HepG2 (cell line): ENCODE data around the gene GLB1L. TPM values are rescaled to one million over a fixed set of nuclear protein-coding genes. Genes with fewer than 3 reads are reported as not detected.
A peak's percentile ranks its signal among the peaks of the same experiment; 100 is the strongest.

Experiments used
- CBX2 ChIP-seq, 2 experiments: fragments of 200-600 bp in 1 of 2; sonication (generic); formaldehyde crosslinking in 1 of 2; IDR thresholded peaks; 2 replicates each; pipeline versions ENCODE4 v1.7.0 to v1.8.1; 2018 to 2022; ENCODE audit warnings: low read depth in 2 of 2, low read length in 1 of 2, mild to moderate bottlenecking in 1 of 2, missing genetic modification reagents in 1 of 2
- FIP1L1 ChIP-seq: fragments of 200-400 bp; formaldehyde crosslinking; IDR thresholded peaks from 2 replicates; pipeline ENCODE4 v1.6.1; 2018; ENCODE audit warnings: low read depth, mild to moderate bottlenecking, low read length, moderate library complexity, borderline replicate concordance; ENCODE audit not compliant: insufficient read depth
- GATA4 ChIP-seq: sonication (generic); IDR thresholded peaks from 2 replicates; pipeline ENCODE4 v1.6.1; 2016; ENCODE audit warnings: antibody characterized with exemption, low read depth, borderline replicate concordance
- GTF3A ChIP-seq: sonication (generic); formaldehyde crosslinking; conservative IDR thresholded peaks from 2 replicates; pipeline ENCODE4 v1.4.0; 2020; ENCODE audit warnings: mild to moderate bottlenecking, missing genetic modification reagents
- HES4 ChIP-seq: sonication (generic); formaldehyde crosslinking; IDR thresholded peaks from 2 replicates; pipeline ENCODE4 v1.9.0; 2021; ENCODE audit warnings: mild to moderate bottlenecking, missing genetic modification reagents, borderline replicate concordance
- KAT2B ChIP-seq: fragments of 150-350 bp; IDR thresholded peaks from 2 replicates; pipeline ENCODE4 v1.6.1; 2014; ENCODE audit warnings: low read depth, low read length, borderline replicate concordance
- KDM5A ChIP-seq: fragments of 200-600 bp; sonication (generic); IDR thresholded peaks from 2 replicates; pipeline ENCODE4 v1.7.0; 2018; ENCODE audit warnings: antibody characterized with exemption, mild to moderate bottlenecking, low read length, borderline replicate concordance
- NFYC ChIP-seq: IDR thresholded peaks from 2 replicates; pipeline ENCODE4 v1.6.1; 2016; ENCODE audit warnings: missing genetic modification reagents, missing compliant biosample characterization
- RAD51 ChIP-seq: fragments of 450-650 bp; IDR thresholded peaks from 2 replicates; pipeline ENCODE4 v1.6.1; 2016; ENCODE audit warnings: borderline replicate concordance
- RFX1 ChIP-seq: fragments of 450-650 bp; IDR thresholded peaks from 2 replicates; pipeline ENCODE4 v1.6.1; 2017
- RFX3 ChIP-seq: IDR thresholded peaks from 2 replicates; pipeline ENCODE4 v1.6.1; 2016; ENCODE audit warnings: missing biosample characterization, missing genetic modification reagents
- TRIM24 ChIP-seq: sonication (generic); formaldehyde crosslinking; IDR thresholded peaks from 2 replicates; pipeline ENCODE4 v1.8.0; 2022; ENCODE audit warnings: mild to moderate bottlenecking, missing genetic modification reagents
- YEATS4 ChIP-seq: sonication (generic); formaldehyde crosslinking; IDR thresholded peaks from 2 replicates; pipeline ENCODE4 v1.4.0; 2020; ENCODE audit warnings: missing genetic modification reagents, borderline replicate concordance
- ZFP62 ChIP-seq: sonication (generic); formaldehyde crosslinking; IDR thresholded peaks from 2 replicates; pipeline ENCODE4 v1.4.0; 2020; ENCODE audit warnings: missing genetic modification reagents
- ZKSCAN1 ChIP-seq: fragments of 150-350 bp; IDR thresholded peaks from 2 replicates; pipeline ENCODE4 v1.6.1; 2014; ENCODE audit warnings: low read length
- ZNF468 ChIP-seq: sonication (generic); formaldehyde crosslinking; IDR thresholded peaks from 2 replicates; pipeline ENCODE4 v1.8.0; 2022; ENCODE audit warnings: mild to moderate bottlenecking, moderate library complexity, missing genetic modification reagents
- ZNF569 ChIP-seq: sonication (generic); formaldehyde crosslinking; IDR thresholded peaks from 2 replicates; pipeline ENCODE4 v1.5.0; 2020; ENCODE audit warnings: mild to moderate bottlenecking, missing genetic modification reagents, moderate library complexity, borderline replicate concordance
- ZNF782 ChIP-seq: sonication (generic); formaldehyde crosslinking; IDR thresholded peaks from 2 replicates; pipeline ENCODE4 v1.4.0; 2020; ENCODE audit warnings: missing genetic modification reagents, mild to moderate bottlenecking, borderline replicate concordance
- polyA plus RNA-seq, 8 experiments: library from polyadenylated mRNA; depleted of rRNA in 3 of 8; stranded (reverse) in 7 of 8; unstranded in 1 of 8; fragments of >200 nt; fragmentation: Illumina TruSeq in 4 of 8; extraction: Trizol in 4 of 8; gene quantifications; 2 replicates each; pipeline versions ENCODE4 v1.2.1 to v1.2.3, GENCODE V29; 2011 to 2016; ENCODE audit warnings: low read depth in 4 of 8, missing spikeins in 1 of 8, mixed read lengths in 1 of 8; ENCODE audit not compliant: insufficient read depth in 1 of 8
- total RNA-seq, 5 experiments: library from RNA; depleted of rRNA; stranded (reverse); fragments of >200 nt; fragmentation: Illumina TruSeq; extraction: Trizol; gene quantifications; 2 replicates each; pipeline ENCODE4 v1.2.3, GENCODE V29; 2016; ENCODE audit warnings: low read depth in 1 of 5
- TF ChIP-seq, protein P1 (sequence below): sonication (generic); formaldehyde crosslinking; IDR thresholded peaks from 2 replicates; pipeline ENCODE4 v1.8.0; 2022; ENCODE audit warnings: missing genetic modification reagents, mild to moderate bottlenecking, borderline replicate concordance
- TF ChIP-seq, protein P2 (sequence below): sonication (generic); formaldehyde crosslinking; IDR thresholded peaks from 2 replicates; pipeline ENCODE4 v1.4.0; 2020; ENCODE audit warnings: mild to moderate bottlenecking, missing genetic modification reagents
- TF ChIP-seq, protein P3 (sequence below): sonication (generic); formaldehyde crosslinking; IDR thresholded peaks from 2 replicates; pipeline ENCODE4 v1.4.0; 2020; ENCODE audit warnings: missing genetic modification reagents, borderline replicate concordance

The GLB1L gene
- total and polyA plus RNA-seq, 2 of the 13 experiments (the other 11 are each of a cell fraction or from before 2014, with no cell fraction given): 6.8 to 7.3 TPM

DNA sequence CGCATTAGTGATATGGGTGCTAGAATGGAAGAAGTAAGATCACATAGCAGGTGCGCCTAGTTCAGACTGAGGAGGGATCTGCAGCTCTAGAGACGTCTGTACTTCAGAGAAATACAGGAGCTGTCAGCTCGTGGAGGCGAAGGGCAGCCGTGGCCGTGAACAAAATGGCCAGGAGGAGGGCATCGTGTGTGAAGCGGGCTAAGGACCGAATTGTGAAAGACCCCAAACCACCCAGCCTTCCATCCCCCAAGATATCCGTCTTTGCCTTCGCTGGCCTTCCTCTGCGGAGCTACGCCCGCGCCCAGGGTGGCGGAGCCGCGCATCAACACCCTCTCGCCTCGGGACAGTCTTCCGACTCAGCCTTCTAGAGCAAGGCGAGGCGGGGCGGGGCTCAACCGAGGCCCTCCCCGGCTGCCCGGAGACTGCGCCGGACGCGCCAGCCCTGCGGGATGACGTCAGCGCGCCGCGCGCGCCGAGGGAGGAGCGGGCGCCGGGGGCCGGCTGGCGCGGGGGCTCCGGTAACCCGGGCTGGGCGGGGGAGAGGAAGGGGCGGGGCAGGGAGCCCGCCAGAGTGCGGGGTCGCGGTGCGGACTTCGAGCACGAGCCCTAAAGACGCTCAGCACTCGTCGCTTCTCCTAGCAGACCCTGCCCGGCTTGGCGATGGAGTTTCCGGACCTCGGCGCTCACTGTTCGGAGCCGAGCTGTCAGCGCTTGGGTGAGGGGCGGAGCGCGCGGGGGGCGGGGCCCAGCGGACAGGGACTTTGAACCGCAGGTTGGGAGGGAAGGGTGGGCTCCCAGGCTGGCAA, 38.7 kb downstream of the GLB1L start, which contains the start of gene ZFAND2B (continued):
- TF ChIP-seq, protein P1, sequence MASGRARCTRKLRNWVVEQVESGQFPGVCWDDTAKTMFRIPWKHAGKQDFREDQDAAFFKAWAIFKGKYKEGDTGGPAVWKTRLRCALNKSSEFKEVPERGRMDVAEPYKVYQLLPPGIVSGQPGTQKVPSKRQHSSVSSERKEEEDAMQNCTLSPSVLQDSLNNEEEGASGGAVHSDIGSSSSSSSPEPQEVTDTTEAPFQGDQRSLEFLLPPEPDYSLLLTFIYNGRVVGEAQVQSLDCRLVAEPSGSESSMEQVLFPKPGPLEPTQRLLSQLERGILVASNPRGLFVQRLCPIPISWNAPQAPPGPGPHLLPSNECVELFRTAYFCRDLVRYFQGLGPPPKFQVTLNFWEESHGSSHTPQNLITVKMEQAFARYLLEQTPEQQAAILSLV (CRISPR knock-in tag): peak; percentile 98
- TF ChIP-seq NFYC (CRISPR knock-in tag): no peak; the same call in 1 of the 2 replicates
- peak; percentile 91; the same call in 1 of the 2 replicates for TF ChIP-seq FIP1L1
- TF ChIP-seq, protein P2, sequence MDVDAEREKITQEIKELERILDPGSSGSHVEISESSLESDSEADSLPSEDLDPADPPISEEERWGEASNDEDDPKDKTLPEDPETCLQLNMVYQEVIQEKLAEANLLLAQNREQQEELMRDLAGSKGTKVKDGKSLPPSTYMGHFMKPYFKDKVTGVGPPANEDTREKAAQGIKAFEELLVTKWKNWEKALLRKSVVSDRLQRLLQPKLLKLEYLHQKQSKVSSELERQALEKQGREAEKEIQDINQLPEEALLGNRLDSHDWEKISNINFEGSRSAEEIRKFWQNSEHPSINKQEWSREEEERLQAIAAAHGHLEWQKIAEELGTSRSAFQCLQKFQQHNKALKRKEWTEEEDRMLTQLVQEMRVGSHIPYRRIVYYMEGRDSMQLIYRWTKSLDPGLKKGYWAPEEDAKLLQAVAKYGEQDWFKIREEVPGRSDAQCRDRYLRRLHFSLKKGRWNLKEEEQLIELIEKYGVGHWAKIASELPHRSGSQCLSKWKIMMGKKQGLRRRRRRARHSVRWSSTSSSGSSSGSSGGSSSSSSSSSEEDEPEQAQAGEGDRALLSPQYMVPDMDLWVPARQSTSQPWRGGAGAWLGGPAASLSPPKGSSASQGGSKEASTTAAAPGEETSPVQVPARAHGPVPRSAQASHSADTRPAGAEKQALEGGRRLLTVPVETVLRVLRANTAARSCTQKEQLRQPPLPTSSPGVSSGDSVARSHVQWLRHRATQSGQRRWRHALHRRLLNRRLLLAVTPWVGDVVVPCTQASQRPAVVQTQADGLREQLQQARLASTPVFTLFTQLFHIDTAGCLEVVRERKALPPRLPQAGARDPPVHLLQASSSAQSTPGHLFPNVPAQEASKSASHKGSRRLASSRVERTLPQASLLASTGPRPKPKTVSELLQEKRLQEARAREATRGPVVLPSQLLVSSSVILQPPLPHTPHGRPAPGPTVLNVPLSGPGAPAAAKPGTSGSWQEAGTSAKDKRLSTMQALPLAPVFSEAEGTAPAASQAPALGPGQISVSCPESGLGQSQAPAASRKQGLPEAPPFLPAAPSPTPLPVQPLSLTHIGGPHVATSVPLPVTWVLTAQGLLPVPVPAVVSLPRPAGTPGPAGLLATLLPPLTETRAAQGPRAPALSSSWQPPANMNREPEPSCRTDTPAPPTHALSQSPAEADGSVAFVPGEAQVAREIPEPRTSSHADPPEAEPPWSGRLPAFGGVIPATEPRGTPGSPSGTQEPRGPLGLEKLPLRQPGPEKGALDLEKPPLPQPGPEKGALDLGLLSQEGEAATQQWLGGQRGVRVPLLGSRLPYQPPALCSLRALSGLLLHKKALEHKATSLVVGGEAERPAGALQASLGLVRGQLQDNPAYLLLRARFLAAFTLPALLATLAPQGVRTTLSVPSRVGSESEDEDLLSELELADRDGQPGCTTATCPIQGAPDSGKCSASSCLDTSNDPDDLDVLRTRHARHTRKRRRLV (CRISPR knock-in tag): 0 out of 2 replicates have a peak, but pooled peaks have one; percentile 52
- TF ChIP-seq ZFP62 (CRISPR knock-in tag): no peak
- TF ChIP-seq GATA4: peak; percentile 82
- TF ChIP-seq ZKSCAN1: no peak
- TF ChIP-seq RAD51: no peak
- TF ChIP-seq GTF3A (CRISPR knock-in tag): 0 out of 2 replicates have a peak, but pooled peaks have one; percentile 55
- peak; percentile 78; the same call in 1 of the 2 replicates for TF ChIP-seq KDM5A
- TF ChIP-seq, protein P3, sequence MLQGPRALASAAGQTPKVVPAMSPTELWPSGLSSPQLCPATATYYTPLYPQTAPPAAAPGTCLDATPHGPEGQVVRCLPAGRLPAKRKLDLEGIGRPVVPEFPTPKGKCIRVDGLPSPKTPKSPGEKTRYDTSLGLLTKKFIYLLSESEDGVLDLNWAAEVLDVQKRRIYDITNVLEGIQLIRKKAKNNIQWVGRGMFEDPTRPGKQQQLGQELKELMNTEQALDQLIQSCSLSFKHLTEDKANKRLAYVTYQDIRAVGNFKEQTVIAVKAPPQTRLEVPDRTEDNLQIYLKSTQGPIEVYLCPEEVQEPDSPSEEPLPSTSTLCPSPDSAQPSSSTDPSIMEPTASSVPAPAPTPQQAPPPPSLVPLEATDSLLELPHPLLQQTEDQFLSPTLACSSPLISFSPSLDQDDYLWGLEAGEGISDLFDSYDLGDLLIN: 0 out of 2 replicates have a peak, but pooled peaks have one; percentile 70
- TF ChIP-seq RFX3: no peak
- TF ChIP-seq ZNF569 (CRISPR knock-in tag): no peak
- TF ChIP-seq RFX1: no peak
- TF ChIP-seq CBX2 (IDR thresholded peaks at IDR 0.05; ENCODE audit: low read depth, low read length): no peak
- TF ChIP-seq CBX2 (CRISPR knock-in tag; IDR thresholded peaks at IDR 0.05; ENCODE audit: low read depth): peak; percentile 54; the same call in 1 of the 2 replicates
- TF ChIP-seq HES4 (CRISPR knock-in tag): peak; percentile 72; the same call in 1 of the 2 replicates
- peak; percentile 30 for TF ChIP-seq ZNF782 (CRISPR knock-in tag)
- no peak for TF ChIP-seq ZNF468 (CRISPR knock-in tag)
- peak; percentile 82 for TF ChIP-seq YEATS4
- no peak for TF ChIP-seq TRIM24 (CRISPR knock-in tag)
- no peak for TF ChIP-seq KAT2B
